Duodenal mucosa (tissue), 2 donors: ENCODE results near the gene GFRA3.
A peak's percentile ranks its signal among the peaks of the same experiment; 100 is the strongest.
"Not testable (repeated sequence)": the region's sequence is repeated elsewhere in the genome, so short reads cannot be mapped to it uniquely, and the experiment has no call there.

Experiments used
- H3K27ac ChIP-seq: one replicate; pipeline ENCODE4 v1.7.0; 2013; ENCODE audit warnings: low read depth, low read length
- H3K27me3 ChIP-seq, 2 donors: one replicate each; pipeline ENCODE4 v1.7.0; 2013; ENCODE audit warnings: low read length in 2 of 2, control low read depth in 1 of 2; ENCODE audit not compliant: insufficient read depth in 2 of 2, control insufficient read depth in 1 of 2
- H3K36me3 ChIP-seq, 2 donors: one replicate each; pipeline ENCODE4 v1.7.0; 2013; ENCODE audit warnings: low read length in 2 of 2, control low read depth in 1 of 2; ENCODE audit not compliant: insufficient read depth in 2 of 2, control insufficient read depth in 1 of 2
- H3K4me1 ChIP-seq, 2 donors: one replicate each; pipeline ENCODE4 v1.7.0; 2013; ENCODE audit warnings: low read length in 2 of 2, control low read depth in 1 of 2; ENCODE audit not compliant: insufficient read depth in 2 of 2, control insufficient read depth in 1 of 2
- H3K4me3 ChIP-seq, 2 donors: one replicate each; pipeline ENCODE4 v1.7.0; 2013; ENCODE audit warnings: low read length in 2 of 2, low read depth in 1 of 2
- H3K9ac ChIP-seq, 2 donors: one replicate each; pipeline ENCODE4 v1.7.0; 2013; ENCODE audit warnings: low read length in 2 of 2, low read depth in 1 of 2
- H3K9me3 ChIP-seq, 2 donors: one replicate each; pipeline ENCODE4 v1.7.0; 2013; ENCODE audit warnings: low read length in 2 of 2, control low read depth in 1 of 2; ENCODE audit not compliant: control insufficient read depth in 1 of 2

Gene GFRA3

GRCh38 chr5:138274189-138274853 is at the start of gene GFRA3:
Gene GFRA3 (minus strand): TSS chr5:138274621. CDS start chr5:138274424, 197 bp downstream.
- H3K9ac ChIP-seq, result no peak within 1 kb of the TSS
- H3K4me1 ChIP-seq, result peaks cover 9 to 10% of the 10 kb centered on the region in 2 donors
- H3K27me3 ChIP-seq, result peaks cover 4 to 9% of the 10 kb centered on the region in 2 donors
- no peak within 1 kb of the TSS for H3K27ac ChIP-seq
- H3K4me3 ChIP-seq, result peak within 1 kb of the TSS; percentile 17 to 43
- no peaks in the 10 kb centered on the region for H3K36me3 ChIP-seq
- no peaks in the 10 kb centered on the region for H3K9me3 ChIP-seq

GRCh38 chr5:138318211-138318610 is 43.8 kb upstream of the GFRA3 start:
- H3K9me3 ChIP-seq, result not testable (repeated sequence)

GRCh38 chr5:138316355-138316754 is 41.9 kb upstream of the GFRA3 start:
- Histone ChIP-seq H3K9me3 (no peaks in the 10 kb centered on the region), H3K4me1 (no peaks in the 10 kb centered on the region), H3K36me3 (peaks cover 0 to 3% of the 10 kb centered on the region in 2 donors), H3K27ac (no peak overlapping the region), H3K4me3 (no peak overlapping the region), H3K9ac (no peak overlapping the region), H3K27me3 (no peaks in the 10 kb centered on the region)

More at GRCh38 chr5:138318211-138318610, 43.8 kb upstream of the GFRA3 start:
- not testable (repeated sequence) for H3K27me3 ChIP-seq, H3K9ac ChIP-seq, H3K4me1 ChIP-seq, H3K4me3 ChIP-seq, H3K27ac ChIP-seq, H3K36me3 ChIP-seq

- H3K4me1 ChIP-seq, result no peaks in the 10 kb centered on the region
- no peaks in the 10 kb centered on the region for H3K9me3 ChIP-seq
- no peak overlapping the region for H3K27ac ChIP-seq
- H3K4me3 ChIP-seq, result no peak overlapping the region
- H3K36me3 ChIP-seq, result peaks cover 0 to 3% of the 10 kb centered on the region in 2 donors
- H3K9ac ChIP-seq, result no peak overlapping the region
- H3K27me3 ChIP-seq, result no peaks in the 10 kb centered on the region
These were observed 41.4 kb upstream of the GFRA3 start for GRCh38 chr5:138315751-138316278.

- Histone ChIP-seq H3K4me1 (no peaks in the 10 kb centered on the region), H3K27me3 (no peaks in the 10 kb centered on the region), H3K9me3 (no peaks in the 10 kb centered on the region), H3K4me3 (no peak overlapping the region), H3K9ac (no peak overlapping the region), H3K36me3 (no peaks in the 10 kb centered on the region), H3K27ac (no peak overlapping the region)
These were observed 31.4 kb upstream of the GFRA3 start for GRCh38 chr5:138305797-138306196.

GRCh38 chr5:138303372-138303771 is 29.0 kb upstream of the GFRA3 start:
- Histone ChIP-seq H3K9me3 (no peaks in the 10 kb centered on the region), H3K27ac (no peak overlapping the region), H3K4me1 (no peaks in the 10 kb centered on the region), H3K4me3 (no peak overlapping the region), H3K27me3 (no peaks in the 10 kb centered on the region), H3K9ac (no peak overlapping the region), H3K36me3 (no peaks in the 10 kb centered on the region)

GRCh38 chr5:138289296-138289695 is 14.9 kb upstream of the GFRA3 start:
- H3K4me1 ChIP-seq, result no peaks in the 10 kb centered on the region
- H3K9me3 ChIP-seq, result no peaks in the 10 kb centered on the region
- no peak overlapping the region for H3K4me3 ChIP-seq
- peaks cover 0 to 3% of the 10 kb centered on the region in 2 donors for H3K36me3 ChIP-seq
- no peak overlapping the region for H3K9ac ChIP-seq
- H3K27ac ChIP-seq, result no peak overlapping the region
- H3K27me3 ChIP-seq, result no peaks in the 10 kb centered on the region

GRCh38 chr5:138287246-138287645 is 12.8 kb upstream of the GFRA3 start:
- Histone ChIP-seq H3K4me3 (no peak overlapping the region), H3K36me3 (peaks cover 0 to 3% of the 10 kb centered on the region in 2 donors), H3K4me1 (no peaks in the 10 kb centered on the region), H3K9me3 (no peaks in the 10 kb centered on the region), H3K9ac (no peak overlapping the region), H3K27ac (no peak overlapping the region), H3K27me3 (no peaks in the 10 kb centered on the region)

- H3K27ac ChIP-seq, result no peak overlapping the region
- H3K4me3 ChIP-seq, result no peak overlapping the region
- H3K4me1 ChIP-seq, result no peaks in the 10 kb centered on the region
- H3K36me3 ChIP-seq, result peaks cover 0 to 3% of the 10 kb centered on the region in 2 donors
- no peaks in the 10 kb centered on the region for H3K27me3 ChIP-seq
- H3K9ac ChIP-seq, result no peak overlapping the region
- no peaks in the 10 kb centered on the region for H3K9me3 ChIP-seq
These were observed 8.7 kb upstream of the GFRA3 start for GRCh38 chr5:138282920-138283742.

- Histone ChIP-seq H3K9me3 (no peaks in the 10 kb centered on the region), H3K27ac (no peak overlapping the region), H3K4me1 (peaks cover under 1 to 4% of the 10 kb centered on the region in 2 donors), H3K27me3 (no peaks in the 10 kb centered on the region), H3K36me3 (no peaks in the 10 kb centered on the region), H3K4me3 (no peak overlapping the region), H3K9ac (no peak overlapping the region)
These were observed 6.5 kb upstream of the GFRA3 start for GRCh38 chr5:138280915-138281314.
